Activated effector memory CD4-positive, alpha-beta T cell treated with anti-CD3 and anti-CD28 coated beads, Interleukin-2, amount 50 U/mL, for 16 hours (primary cell): ENCODE results near the gene FRZB.
"Not testable (repeated sequence)": the region's sequence is repeated elsewhere in the genome, so short reads cannot be mapped to it uniquely, and the experiment has no call there.

Experiments used
- DNase-seq: peaks from one replicate; pipeline ENCODE4 v3.0.0-alpha.2; 2020

Gene FRZB, protein sequence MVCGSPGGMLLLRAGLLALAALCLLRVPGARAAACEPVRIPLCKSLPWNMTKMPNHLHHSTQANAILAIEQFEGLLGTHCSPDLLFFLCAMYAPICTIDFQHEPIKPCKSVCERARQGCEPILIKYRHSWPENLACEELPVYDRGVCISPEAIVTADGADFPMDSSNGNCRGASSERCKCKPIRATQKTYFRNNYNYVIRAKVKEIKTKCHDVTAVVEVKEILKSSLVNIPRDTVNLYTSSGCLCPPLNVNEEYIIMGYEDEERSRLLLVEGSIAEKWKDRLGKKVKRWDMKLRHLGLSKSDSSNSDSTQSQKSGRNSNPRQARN

DNA sequence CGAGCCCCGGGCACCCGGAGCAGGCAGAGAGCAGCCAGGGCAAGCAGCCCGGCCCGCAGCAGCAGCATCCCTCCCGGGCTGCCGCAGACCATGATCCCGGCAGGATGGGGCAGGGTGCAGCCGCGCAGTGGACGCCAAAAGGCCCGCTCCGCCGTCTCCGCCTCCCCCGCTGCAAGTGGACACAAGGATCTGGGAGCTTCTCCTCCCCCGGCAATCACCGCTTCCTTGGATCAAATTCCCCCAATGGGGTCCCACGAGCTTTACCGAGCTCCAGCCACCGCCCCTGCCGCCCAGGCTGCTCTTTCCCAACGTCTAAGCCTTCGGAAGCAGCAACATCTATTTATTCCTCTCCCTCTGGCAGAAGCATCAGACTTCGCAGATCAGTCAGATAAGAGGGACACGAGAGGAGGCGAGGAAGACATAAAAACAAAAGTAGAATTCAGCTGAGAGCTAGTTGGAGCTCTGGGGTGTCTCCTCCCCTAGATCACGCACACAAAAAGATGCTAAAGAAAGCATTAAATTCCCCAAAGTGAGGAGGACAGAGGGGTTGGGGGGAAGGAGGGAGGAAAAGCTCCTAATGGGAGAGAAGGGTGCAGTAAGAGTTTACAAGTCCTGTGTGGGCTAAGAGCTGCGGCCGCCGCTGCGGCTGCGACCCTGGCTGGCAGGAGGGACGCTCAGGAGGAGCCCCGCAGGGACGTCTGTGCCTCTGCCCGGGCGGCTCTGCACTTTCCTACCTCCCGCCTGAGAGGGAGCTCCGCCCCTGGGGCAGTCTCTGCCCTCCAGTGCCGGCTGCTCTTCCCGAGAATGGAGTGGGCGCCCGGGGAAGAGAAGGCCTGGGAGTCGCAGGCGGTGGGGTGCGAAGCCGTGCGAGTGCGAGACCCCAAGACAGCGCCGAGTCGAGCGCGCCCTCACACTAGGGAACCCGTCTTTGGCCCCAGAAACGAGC lies at the start of gene FRZB:
Gene FRZB (minus strand): TSS at position 177 of the 946 bp plus-strand sequence. CDS start 85 bp downstream, at position 92.
- no peak for DNase-seq

DNA sequence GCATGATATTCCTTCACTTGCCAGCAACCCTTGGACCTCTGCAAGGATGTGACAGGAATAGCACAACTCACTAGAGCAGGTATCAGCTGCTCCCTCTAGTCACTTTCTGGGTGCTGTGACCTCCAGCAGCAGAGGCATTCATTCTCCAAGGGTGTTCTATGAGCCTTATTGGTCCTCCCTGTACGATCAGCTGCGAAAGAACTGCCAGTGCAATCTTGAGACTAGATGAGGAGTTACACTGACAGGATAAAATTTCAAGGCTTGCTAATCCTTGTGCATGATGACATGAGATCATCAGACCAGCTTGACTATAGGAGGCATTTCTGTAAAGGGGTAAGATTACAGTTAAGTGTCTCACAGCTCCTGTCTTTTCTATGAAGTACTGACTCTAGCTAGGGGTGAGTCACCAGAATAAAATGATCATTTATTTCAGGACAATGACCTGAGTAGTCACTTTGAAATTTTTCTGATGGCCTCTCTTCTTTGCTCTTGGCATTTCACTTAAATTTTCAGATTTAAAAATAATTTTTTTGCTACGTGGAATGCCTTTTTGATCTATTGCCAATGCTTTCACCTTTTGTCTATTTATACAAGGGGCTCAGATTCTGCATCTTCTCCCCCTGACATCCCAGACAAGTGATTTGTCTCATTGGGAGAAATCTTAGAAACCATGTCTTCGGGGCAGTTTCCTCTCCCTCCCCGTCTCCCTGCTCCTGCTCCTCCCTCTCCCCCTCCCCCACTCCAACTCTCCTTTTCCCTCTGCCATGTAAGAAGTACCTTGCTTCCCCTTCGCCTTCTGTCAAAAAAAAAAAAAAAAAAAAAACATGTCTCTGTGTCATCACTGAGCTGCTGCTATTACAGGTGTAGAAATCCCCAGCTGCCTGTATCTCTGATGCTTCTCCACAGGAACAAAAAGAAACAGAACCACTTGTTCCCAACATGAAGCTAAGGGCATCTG lies 49.2 kb upstream of the FRZB start:
- DNase-seq, result no peak

DNA sequence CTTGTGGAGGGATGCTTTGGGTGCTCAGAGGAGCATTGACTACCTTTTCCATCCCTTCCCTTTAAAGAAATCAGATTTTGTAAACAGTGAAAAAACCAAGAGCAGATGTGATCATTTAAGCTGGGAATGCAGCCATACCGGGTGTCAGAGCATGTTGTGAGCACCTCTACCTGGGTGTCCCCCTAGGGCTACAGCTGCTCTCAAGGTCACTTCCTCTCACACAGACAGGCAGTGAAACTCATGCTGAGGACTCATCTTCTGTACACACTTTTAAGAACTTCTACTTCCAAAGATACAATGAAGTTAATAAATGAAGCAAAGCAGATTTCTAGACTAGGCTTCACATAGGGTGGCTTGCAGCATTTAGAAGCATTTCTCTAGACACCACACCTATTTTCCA lies 48.4 kb upstream of the FRZB start:
- no peak for DNase-seq

DNA sequence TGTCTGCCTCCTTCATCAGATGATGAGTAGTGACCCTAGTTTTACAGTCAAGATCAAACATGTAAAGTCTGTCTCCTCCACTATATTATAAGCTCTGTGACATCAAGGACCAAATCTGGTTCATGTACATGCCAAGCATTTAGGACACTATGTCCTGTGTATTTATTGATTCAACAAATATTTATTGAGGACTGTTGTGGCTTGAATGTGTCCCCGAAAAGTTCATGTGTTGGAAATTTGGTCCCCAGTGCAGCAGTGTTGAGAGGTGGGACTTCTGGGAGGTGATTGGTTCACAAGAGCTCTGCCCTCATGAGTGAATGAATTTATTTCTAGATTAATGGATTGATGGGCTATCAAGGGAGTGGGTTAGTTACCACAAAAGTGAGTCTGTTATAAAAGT lies 46.6 kb upstream of the FRZB start:
- no peak for DNase-seq

DNA sequence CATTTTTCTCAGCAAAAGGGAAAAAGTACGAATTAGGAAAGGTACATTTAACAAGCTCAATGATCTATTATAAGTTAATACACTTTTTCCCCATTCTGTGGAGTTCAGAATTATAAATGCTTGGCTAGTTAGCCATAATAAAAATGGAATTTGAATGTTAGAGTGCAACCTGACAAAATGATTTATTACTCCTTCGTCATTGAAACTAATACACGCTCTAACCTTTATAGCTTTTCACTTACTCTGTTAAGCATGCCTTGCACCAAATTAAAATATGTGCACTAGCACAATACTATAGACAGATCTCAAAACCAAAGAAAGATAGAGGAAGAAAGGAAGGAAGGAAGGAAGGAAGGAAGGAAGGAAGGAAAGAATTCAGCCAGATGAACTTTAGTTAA lies 46.1 kb upstream of the FRZB start:
- DNase-seq, result no peak

DNA sequence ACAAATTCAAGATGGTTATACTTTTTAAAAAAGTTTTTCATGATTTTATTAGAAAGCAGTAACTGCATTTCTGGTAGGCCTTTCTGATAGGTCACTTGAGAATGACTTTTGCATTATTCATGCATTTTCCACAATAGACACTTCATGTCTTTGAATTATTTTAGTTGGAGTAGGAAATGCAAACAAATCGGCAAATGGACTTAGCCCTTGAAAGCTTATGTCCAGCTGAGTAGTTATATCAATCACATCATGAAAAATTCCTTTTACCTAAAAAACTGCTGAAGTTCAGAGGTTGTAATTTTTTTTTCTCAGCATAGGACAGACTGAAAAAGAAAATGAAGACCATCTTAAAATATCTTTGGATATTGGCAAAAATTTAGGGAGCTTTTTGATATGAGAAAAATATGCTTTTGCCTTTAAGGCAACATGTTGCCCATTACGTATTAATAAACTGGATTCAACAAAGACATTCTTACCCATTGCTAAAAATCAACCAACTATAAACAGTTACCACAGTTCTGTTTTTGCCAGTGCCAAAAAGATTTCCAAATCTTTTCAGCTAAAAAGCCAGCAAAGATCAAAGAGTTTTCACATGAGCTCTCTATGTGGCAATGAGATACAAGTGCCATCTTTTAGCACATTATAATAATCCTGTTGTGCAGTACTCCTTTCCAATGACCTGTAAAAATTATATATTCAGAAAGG lies 45.5 kb upstream of the FRZB start:
- no peak for DNase-seq

DNA sequence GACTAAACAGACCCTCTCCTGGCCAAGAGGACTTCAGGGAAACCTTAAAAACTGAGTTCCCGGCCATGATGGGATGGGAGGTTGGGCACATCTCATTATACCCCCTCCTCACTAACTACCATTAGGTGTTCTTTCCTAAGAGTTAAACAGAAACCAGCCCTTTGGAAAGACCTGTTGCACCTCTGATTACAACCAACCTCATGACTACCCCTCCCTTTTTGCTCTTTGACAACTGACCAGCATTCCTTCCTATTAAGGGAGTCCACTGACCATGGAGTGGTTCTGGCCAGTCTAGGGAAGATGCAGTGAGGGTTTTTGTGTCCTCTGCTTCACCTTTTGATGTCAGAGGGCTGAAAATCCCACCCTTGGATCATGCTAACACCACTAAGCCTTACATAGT lies 44.5 kb upstream of the FRZB start:
- no peak for DNase-seq

DNA sequence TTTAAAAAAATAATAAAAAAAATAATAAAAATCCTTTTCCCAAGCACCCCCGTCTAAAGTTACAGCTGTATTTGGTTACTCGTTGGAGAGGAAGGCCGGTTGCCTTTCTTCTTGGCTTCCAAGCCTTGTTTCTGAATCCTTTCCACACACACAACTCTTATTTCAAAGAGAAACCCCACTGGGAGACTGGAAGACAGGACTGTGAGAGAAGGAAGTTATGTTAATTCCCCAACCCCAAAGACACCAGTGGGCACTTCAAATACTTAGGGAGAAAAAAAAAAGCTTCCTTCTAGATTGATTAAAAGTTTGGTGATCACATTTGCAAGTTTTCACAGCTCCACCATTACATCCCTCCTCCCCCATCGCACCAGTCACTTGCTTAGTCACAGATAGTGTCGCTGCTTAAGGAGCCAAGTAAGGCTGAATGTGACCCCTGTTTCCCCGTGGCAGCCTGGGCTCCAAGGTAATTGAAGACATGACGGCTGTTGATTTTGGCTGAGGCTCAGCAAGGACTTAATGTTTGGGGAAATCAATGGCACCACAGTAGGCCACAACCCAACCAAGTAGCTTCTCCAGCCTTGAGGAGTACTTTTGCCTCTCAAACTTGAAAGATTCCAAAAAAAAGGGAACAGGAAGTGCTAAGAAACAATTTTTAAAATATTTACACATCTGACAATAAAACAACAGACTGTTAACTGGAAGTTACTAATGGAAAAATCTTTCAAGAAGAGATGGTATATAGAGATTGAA lies 40.8 kb upstream of the FRZB start:
- DNase-seq, result no peak

DNA sequence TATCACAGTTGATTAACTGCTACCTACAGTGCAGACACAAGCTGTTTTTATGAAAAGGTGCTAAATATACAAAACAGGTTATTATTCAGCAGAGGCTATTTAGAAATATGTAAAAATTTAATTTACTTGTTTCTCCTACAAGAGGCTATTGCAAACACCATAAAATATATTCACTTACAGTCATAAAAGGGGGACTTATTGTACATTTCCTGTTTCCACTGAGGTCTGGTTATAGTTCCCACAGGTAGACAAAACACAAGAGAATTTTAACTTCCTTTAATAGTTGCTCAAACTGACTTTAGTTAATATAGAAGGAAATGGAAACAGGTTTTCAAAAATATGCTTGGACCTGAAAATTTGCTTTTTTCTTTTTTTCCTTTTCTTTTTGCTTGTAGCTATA lies 40.0 kb upstream of the FRZB start:
- no peak for DNase-seq

DNA sequence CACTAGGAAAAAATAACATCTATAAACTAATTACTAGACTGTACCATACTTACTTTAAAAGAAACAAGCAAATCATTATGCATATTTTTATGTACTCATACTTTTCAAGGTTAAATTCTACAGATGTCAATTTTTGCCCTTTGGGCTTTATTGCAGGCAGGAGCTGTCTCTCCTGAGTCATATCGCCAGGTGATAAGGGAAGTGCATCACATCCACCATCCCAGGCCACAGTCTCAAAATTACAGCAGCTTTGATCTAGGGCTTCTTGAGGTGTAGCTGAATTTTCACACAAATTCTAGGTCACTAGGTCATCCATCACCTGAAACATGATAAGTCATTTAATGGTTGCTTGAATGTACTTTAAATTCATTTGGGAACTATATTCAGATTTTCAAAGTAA lies 38.4 kb upstream of the FRZB start:
- DNase-seq, result no peak

DNA sequence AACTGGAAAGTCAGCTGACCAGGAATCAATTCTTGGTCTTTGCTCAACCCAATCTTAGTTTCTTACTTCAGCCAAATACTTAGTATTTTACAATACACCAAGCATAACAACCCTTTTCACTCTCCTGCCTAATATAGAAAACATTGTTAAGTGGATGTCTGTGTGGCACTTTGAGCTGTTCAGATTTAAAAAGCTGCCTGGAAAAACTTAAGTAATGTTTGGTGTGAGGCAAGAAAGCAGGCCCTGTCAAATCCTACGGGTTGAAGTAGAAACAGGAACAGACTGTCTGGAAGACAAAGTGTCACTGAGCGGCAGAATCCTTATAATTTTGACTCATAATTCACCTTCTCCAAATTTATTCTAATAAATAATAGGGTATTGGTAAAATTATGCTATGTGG lies 37.1 kb upstream of the FRZB start:
- DNase-seq, result no peak

DNA sequence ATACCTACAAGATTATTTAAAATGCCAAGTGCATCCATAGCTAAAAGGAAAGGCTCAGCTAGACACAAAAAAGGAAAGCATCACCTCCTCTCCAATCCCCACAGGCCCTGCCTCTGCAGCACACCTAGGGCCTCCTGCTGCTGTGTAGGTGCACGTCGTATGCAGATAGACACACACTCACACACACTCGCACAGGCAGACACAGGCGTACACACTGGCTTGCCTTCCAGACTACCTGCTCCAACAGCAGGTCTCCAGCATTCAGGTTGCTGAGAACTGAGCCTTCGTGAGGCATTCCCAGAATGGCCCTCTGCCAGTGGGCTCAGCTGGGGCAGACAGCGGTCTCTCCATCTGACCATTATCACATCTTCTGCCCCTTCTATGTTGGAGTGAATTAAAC lies 35.3 kb upstream of the FRZB start:
- no peak for DNase-seq

DNA sequence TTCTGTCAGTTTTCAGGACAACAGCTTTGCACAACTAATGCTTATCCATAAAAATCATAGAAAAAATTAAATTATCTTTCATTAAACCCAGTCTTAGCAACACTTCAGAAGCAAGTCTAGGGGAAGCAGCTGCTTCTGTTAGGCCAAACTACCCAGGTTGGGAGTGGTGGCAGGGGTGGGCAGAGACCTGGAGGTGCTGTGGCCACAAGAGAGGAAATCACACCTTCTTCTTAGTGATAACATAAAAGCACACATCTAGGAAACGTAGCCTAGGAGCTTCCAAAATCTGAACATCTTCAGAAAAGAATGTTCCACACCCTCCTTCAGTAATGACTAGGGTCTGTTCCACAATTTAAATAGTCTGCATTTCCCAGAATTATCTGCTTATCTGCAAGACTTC lies 32.3 kb upstream of the FRZB start:
- DNase-seq, result no peak

DNA sequence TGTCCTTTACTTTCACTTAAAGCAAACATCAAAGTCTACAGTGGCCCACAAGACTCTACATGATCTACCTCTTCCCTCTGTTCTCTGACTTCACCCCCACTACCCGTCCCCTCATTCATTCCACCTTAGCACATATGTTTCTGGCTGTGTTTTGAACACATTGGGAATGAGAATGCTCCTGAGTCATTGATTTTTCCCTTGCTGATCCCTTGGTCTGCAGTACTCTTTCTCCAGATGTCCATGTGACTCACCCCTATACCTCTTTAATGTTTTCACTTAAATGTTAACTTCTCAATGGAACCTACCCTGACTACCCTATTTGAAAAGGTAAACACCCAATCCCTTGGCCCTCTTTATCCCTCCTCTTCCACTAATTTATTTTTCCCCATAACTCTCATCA lies 30.7 kb upstream of the FRZB start:
- DNase-seq, result no peak

DNA sequence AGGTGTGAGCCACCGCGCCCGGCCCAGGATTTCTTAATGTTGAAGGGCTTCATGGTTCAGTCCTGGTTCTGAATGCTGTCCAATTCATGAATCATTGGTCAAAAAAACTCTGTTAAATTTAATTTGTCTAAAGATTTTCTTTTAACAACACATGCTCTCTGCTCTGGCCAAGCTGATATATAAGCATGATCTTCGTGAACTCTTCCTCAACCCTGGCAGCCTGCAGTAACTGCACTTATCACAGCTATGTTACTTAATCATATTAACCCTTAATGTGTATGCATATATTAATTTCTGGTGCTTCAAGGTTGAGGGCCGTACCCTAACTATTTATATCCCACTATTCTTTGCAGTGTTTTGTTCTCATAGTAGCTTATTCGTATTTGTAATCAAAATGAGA lies 29.4 kb upstream of the FRZB start:
- DNase-seq, result no peak

DNA sequence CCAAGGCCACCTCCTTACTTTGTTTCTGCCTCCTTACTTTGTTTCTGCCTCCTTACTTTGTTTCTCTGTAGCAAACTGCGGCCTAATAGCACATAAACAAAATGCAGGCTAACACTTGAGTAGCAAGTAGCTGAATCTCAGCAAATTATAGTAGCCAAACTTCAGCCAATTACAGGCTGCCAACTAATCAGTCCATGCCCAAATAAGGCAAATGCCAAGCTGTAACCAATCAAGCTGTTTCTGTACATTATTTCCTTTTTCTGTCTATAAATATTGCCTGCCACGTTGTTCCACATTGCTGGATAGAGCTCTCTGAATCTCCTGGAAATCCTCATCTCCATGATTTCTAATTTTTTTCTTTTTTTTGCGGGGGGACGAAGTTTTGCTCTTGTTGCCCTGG lies 28.7 kb upstream of the FRZB start:
- no peak for DNase-seq

DNA sequence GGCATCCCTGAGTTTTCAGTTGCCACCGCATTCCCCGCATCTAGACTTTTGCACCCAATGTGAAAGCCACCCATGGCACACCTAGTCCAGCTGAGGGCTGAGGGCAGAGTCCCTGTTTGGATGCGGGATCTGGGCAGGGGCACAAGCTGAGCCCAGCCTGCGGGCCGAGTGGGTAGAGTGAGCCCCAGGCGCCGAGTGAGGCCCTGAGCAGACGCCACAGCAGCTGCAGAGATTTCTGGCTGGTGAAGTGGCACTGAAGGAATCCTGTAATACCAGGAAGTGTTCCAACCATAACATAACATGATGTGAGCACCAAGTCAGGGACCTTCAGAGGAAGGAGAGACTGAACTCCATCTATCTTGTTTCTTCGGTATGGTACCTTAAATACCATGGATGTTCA lies 27.7 kb upstream of the FRZB start:
- DNase-seq, result no peak

DNA sequence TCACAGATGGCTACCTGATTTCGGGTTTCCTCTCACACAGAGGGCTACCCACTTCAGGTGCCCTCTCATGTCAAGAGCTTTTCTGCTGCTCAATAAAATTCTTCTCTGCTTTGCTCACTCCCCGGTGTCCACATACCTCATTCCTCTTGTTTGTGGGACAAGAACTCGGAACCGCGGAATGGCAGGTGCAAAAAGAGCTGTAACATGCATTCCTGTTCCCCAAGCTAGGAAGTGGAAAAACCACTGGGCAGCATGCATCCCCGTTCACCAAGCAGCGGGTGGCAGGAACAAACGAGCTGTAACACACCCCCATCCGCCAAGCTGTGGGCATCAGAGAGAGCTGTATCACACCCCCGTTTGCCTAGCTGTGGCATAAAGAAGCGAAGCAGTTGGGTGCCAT lies 27.2 kb upstream of the FRZB start:
- DNase-seq, result no peak

DNA sequence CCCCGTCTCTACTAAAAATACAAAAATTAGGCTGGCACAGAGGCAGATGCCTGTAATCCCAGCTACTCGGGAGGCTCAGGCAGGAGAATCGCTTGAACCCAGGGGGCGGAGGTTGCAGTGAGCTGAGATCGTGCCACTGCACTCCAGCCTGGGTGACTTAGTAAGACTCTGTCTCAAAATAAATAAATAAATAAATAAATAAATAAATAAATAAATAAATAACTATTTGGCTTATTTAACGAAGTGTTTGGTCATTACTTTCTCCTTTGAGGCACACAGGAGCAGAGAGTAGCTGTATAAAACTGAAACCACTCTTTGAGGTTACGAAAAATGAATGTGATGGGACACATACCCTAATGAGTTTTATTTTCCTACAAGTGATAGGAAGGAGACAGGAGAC lies 26.6 kb upstream of the FRZB start:
- DNase-seq, result not testable (repeated sequence)

DNA sequence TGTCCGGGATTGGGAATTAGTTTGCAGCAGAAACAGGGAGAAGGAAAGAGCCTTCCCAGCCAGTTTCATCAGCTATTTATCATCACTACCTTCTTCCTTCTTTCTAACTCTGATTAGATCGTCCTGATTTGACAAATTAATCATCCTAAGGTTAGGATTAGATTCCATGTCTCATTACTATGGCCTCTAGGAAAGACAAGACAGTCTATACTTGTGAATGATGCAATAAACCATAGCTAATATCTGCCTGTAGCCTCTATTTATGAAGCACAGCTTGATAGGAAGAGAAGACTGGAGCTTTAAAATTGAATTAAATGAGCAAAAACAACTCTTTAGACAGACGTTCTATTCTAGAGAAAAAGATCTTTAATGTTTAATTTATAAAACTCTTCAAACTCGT lies 25.2 kb upstream of the FRZB start:
- no peak for DNase-seq

DNA sequence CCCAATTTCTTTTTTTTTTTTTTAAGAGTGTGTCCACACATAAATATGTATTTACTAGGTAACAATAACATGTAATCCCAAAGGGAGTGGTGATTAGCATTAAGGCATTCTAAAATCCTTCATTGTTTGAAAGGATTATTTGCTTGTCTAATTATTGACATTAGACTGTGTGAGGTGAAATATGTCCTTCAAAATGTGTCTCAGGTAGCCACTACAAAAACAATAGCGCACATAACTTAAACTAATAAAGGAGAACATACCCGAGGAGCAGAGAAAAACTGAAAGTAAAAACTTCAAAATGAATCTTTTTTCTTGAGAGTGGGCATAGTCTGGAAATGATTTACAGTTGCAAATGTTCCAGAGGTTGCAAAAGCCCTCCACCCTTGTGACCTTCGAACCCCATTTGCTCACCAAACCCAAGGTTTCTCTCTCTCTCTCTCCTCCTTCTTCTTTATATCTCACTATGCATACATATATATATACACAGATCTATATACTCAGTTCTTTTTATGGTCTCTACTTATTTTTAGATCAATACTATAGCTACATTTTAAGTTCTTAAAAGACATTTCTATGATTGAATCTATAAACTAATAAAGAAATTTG lies 24.4 kb upstream of the FRZB start:
- no peak for DNase-seq
